Mucosa of descending colon (tissue), 3 donors: ENCODE measurements around the gene KATNIP. TPM values are rescaled to one million over a fixed set of nuclear protein-coding genes. Genes with fewer than 3 reads are reported as not detected.

Experiments
- ATAC-seq: fragments of 200-7000 bp; cut with Tn5 transposase; one replicate; pipeline ENCODE4 v1.9.1; 2020; ENCODE audit warnings: mild to moderate bottlenecking, moderate library complexity
- DNase-seq, 3 donors: peaks; one replicate each; pipeline ENCODE4 v3.0.0-alpha.2; 2020
- H3K36me3 ChIP-seq: fragments of 200-600 bp; one replicate; pipeline ENCODE4 v1.8.0; 2021; ENCODE audit warnings: low read depth, mild to moderate bottlenecking
- H3K4me1 ChIP-seq: fragments of 200-600 bp; one replicate; pipeline ENCODE4 v1.8.0; 2021; ENCODE audit warnings: low read depth, mild to moderate bottlenecking
- H3K4me3 ChIP-seq: fragments of 200-600 bp; one replicate; pipeline ENCODE4 v1.8.0; 2021; ENCODE audit warnings: mild to moderate bottlenecking
- H3K9me3 ChIP-seq: fragments of 200-600 bp; one replicate; pipeline ENCODE4 v1.8.0; 2021; ENCODE audit warnings: mild to moderate bottlenecking
- intact Hi-C, 2 donors: fragments of 100-400 bp; cut with DNase I in 1 of 2; cut with micrococcal nuclease in 1 of 2; formaldehyde crosslinking; loops; one replicate each; pipeline versions ENCODE4 v1.11.0 to v1.11.1; 2022; cut with DNase I, micrococcal nuclease
- total RNA-seq, 3 donors: library from RNA; stranded (reverse); fragmentation: NEBNext Ultra II Directional in 2 of 3; extraction: Animal tissue kit (Norgen Biotek cat#: 25700) in 2 of 3; gene quantifications; one replicate each; pipeline versions ENCODE4 v1.2.1 to v1.2.4, GENCODE V29; 2021 to 2023
- TF ChIP-seq, protein P1 (sequence below): fragments of 200-600 bp; IDR thresholded peaks from one replicate; pipeline ENCODE4 v1.8.0; 2022; ENCODE audit warnings: antibody characterized with exemption, mild to moderate bottlenecking
- donor health status: DM: no; HTN: no; CAD: no; lungs with moderate emphysema.
- donor health status: DM: no; HTN: no; CAD: no.
- donor health status: DM: no; HTN: yes; CAD: no.

The KATNIP gene
- total RNA-seq, 3 donors from 2014 or later: 32.8 to 48.6 (median 33.9) TPM

DNA sequence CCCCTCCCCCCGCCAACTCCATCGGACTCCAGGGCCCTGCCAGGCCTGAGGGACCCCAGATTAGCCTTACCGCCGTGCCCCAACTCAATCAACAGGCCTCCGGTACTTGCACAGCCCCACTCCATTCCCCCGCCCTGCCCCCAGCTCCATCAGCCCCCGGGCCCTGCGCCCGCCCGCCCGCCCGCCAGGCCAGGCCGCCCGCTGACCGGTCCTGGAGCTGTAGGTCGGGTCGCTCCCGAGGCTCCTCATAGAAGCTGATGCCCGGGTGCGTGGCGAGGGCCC lies 539 bp upstream of the KATNIP start:
- intact Hi-C loops: no loop called here
- DNase-seq (peak in 1 of 3 donors; percentile 42), ATAC-seq (peak; percentile 58)
- peaks cover 20% of the 10 kb centered on the region for H3K4me1 ChIP-seq
- H3K4me3 ChIP-seq: peak overlapping the region; percentile 59
- H3K36me3 ChIP-seq: peaks cover 8% of the 10 kb centered on the region
- TF ChIP-seq, protein P1, sequence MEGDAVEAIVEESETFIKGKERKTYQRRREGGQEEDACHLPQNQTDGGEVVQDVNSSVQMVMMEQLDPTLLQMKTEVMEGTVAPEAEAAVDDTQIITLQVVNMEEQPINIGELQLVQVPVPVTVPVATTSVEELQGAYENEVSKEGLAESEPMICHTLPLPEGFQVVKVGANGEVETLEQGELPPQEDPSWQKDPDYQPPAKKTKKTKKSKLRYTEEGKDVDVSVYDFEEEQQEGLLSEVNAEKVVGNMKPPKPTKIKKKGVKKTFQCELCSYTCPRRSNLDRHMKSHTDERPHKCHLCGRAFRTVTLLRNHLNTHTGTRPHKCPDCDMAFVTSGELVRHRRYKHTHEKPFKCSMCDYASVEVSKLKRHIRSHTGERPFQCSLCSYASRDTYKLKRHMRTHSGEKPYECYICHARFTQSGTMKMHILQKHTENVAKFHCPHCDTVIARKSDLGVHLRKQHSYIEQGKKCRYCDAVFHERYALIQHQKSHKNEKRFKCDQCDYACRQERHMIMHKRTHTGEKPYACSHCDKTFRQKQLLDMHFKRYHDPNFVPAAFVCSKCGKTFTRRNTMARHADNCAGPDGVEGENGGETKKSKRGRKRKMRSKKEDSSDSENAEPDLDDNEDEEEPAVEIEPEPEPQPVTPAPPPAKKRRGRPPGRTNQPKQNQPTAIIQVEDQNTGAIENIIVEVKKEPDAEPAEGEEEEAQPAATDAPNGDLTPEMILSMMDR: no peak
- H3K9me3 ChIP-seq: no peaks in the 10 kb centered on the region

DNA sequence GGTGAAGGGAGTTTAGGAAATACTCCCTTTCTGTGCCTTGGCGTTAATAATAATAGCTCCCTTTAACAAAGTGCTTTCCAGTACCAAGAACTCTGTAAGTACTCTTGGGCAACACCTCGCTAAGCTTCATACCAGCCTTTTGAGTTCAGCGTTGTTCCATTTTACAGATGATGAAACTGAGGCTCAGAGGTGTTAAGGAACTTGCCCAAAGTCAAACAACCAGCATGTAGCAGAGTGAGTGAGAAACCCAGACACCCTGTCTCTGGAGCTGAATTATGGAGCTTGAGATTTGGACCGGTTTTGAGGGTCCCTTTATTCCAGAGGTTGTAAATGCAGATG lies 607 bp downstream of the KATNIP start:
- TF ChIP-seq, protein P1: no peak
- DNase-seq: no peak
- Histone ChIP-seq H3K4me1 (peaks cover 20% of the 10 kb centered on the region), H3K9me3 (no peaks in the 10 kb centered on the region), H3K36me3 (no peaks in the 10 kb centered on the region), H3K4me3 (peak overlapping the region; percentile 59)
- ATAC-seq: no peak
- intact Hi-C loops: no loop called here

DNA sequence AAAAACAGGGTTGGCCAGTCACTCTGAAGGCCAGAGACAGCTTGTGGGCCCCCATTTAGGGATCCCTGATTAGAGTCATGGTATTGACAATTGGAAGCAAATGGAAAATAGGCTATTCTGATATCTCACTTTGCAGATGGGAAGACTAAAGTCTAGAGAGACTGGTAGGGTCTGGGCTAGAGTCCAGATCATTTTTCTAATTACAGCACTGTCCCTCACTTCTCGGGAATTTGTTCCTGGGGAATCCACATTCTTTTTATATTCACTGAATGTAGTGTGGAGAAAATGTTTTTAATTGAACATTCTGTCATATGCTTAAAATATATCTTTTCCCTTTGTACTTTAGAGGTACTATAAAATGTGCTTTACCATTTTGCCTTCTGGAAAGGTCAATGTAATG lies 1.1 kb downstream of the KATNIP start:
- TF ChIP-seq, protein P1: no peak
- Histone ChIP-seq H3K36me3 (no peaks in the 10 kb centered on the region), H3K4me1 (peaks cover 20% of the 10 kb centered on the region), H3K4me3 (no peak overlapping the region), H3K9me3 (no peaks in the 10 kb centered on the region)
- intact Hi-C loops: no loop called here
- DNase-seq: no peak
- no peak for ATAC-seq

DNA sequence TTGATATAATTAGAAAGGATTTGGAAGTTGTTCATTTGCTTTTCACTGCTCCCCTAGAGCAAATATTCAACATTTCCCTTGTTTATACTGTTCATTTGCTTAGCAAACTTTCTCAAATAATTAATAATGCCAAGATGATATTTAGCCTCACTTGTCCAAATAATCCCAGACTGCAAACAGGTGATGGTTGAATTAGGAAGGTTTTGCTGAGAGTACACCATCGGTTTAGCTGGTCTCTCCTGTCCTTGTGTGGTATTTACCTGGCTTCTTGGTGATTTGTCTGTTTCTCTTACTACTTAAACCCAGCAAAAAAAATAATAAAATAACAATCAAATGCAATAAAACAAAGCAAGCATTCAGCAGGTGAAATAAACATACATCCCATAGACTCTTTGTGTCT lies 6.5 kb downstream of the KATNIP start:
- Histone ChIP-seq H3K4me1 (no peaks in the 10 kb centered on the region), H3K36me3 (no peaks in the 10 kb centered on the region), H3K9me3 (no peaks in the 10 kb centered on the region), H3K4me3 (no peak overlapping the region)
- intact Hi-C loops: no loop called here
- no peak for ATAC-seq
- no peak for DNase-seq
- TF ChIP-seq, protein P1: no peak

DNA sequence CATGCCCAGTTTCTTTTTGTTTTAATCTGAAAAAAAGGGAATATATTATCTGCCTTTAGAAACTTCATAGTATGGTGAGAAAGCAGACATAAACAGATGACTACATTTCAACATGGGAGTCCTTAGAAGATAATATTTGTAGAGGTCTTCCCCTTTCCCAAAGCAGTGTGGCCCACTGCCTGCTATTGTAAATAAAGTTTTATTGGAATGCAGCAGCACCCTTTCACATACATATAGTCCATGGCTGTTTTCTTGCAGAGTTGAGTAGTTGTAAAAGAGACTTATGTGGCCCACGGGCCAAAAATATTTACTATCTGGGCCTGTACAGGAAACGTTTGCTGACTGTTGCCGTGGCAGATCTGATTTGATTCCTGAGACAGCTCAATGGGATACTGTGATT lies 8.5 kb downstream of the KATNIP start:
- Histone ChIP-seq H3K9me3 (no peaks in the 10 kb centered on the region), H3K4me3 (no peak overlapping the region), H3K36me3 (no peaks in the 10 kb centered on the region), H3K4me1 (no peaks in the 10 kb centered on the region)
- no peak for DNase-seq
- TF ChIP-seq, protein P1: no peak
- intact Hi-C loops: no loop called here
- ATAC-seq: no peak

DNA sequence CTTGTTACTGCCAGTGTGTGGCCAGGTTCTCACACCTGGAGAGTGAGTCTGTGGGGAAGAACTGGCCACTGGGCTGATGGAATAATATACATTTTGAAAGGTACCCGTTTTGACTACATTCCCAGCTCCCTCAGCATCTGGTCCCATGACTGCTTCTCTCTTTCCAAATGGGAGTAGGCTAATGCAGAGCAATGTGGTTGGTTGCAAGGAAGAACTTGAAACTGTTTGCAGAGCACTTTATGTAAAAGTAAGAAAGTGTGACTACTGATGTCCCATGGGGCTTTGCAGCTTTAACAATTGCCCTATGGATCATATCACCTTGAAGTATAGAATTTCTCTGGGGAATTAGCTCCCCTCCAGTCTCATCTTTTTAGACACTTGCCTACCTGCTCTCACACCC lies 9.0 kb downstream of the KATNIP start:
- Histone ChIP-seq H3K4me1 (no peaks in the 10 kb centered on the region), H3K9me3 (no peaks in the 10 kb centered on the region), H3K4me3 (no peak overlapping the region), H3K36me3 (no peaks in the 10 kb centered on the region)
- intact Hi-C loops: no loop called here
- TF ChIP-seq, protein P1: no peak
- DNase-seq (no peak), ATAC-seq (no peak)
